ENCODE measurements around the gene RCAN1.
"Not testable (repeated sequence)": the region's sequence is repeated elsewhere in the genome, so short reads cannot be mapped to it uniquely, and the experiment has no call there.

RCAN1 gene

GRCh38 chr21:34576041-34576511 is 38.8 kb downstream of the RCAN1 start:
- TF ChIP-seq TAF1 (IDR thresholded peaks at IDR 0.05; ENCODE audit: borderline replicate concordance, low read depth, low read length) (no peak), POLR2AphosphoS5 (IDR thresholded peaks at IDR 0.05; ENCODE audit: low read depth, low read length) (no peak), POLR2A (IDR thresholded peaks at IDR 0.05; ENCODE audit: low read depth, low read length) (no peak)
- FAIRE-seq, result no peak

GRCh38 chr21:34574601-34575529 is 40.0 kb downstream of the RCAN1 start:
- DNase-seq (ENCODE audit: insufficient read length) (no peak), FAIRE-seq (no peak)
- no peak for TF ChIP-seq TAF1 (IDR thresholded peaks at IDR 0.05; ENCODE audit: borderline replicate concordance, low read depth, low read length)
- no peak for TF ChIP-seq POLR2AphosphoS5 (IDR thresholded peaks at IDR 0.05; ENCODE audit: low read depth, low read length)
- TF ChIP-seq POLR2A (IDR thresholded peaks at IDR 0.05; ENCODE audit: low read depth, low read length), result no peak

More at GRCh38 chr21:34576041-34576511, 38.8 kb downstream of the RCAN1 start:
- DNase-seq (ENCODE audit: insufficient read length), result no peak

DNA sequence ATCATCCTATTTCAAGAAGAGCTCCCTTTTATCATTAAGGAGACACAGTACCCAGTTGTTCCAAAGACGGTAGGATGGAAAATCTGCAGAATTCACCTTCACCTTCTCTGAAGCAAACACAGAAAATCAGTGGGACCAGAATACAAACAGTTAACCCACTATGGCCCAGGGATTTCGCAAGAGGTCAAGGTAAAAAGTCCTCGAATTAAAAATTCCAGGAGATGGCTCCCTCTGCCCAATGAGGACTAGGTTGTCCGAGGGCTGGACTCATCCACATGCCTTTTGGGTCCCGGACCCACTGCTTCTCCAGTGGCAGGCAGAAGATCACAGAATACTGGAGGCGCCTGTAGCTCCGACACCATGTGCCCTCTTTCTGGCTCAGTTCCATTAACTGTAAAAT is 42.9 kb downstream of the RCAN1 start:
- DNase-seq (ENCODE audit: insufficient read length) (no peak), FAIRE-seq (no peak)
- TF ChIP-seq TAF1 (IDR thresholded peaks at IDR 0.05; ENCODE audit: borderline replicate concordance, low read depth, low read length) (no peak), POLR2A (IDR thresholded peaks at IDR 0.05; ENCODE audit: low read depth, low read length) (no peak), POLR2AphosphoS5 (IDR thresholded peaks at IDR 0.05; ENCODE audit: low read depth, low read length) (no peak)

DNA sequence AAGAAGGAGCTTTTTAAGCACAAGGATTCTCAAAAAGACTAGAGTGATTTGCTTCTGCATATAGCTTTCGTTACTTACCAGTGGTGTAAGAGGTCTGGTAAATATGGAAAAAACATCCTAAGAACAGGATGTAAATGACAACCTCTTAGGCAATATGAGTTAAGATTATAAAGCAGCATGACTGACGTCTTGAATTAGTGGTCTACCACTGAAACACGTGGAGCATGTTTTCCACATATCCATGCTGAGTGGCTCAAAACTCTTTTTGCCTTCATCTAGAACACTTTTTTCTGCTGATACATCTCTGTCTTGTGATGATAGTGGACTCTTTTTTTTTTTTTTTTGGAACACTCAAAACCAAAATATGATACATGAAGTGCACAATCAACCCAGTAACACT is 44.6 kb downstream of the RCAN1 start:
- DNase-seq (ENCODE audit: insufficient read length), result no peak
- no peak for FAIRE-seq
- TF ChIP-seq TAF1 (IDR thresholded peaks at IDR 0.05; ENCODE audit: borderline replicate concordance, low read depth, low read length) (no peak), POLR2A (IDR thresholded peaks at IDR 0.05; ENCODE audit: low read depth, low read length) (no peak), POLR2AphosphoS5 (IDR thresholded peaks at IDR 0.05; ENCODE audit: low read depth, low read length) (no peak)

DNA sequence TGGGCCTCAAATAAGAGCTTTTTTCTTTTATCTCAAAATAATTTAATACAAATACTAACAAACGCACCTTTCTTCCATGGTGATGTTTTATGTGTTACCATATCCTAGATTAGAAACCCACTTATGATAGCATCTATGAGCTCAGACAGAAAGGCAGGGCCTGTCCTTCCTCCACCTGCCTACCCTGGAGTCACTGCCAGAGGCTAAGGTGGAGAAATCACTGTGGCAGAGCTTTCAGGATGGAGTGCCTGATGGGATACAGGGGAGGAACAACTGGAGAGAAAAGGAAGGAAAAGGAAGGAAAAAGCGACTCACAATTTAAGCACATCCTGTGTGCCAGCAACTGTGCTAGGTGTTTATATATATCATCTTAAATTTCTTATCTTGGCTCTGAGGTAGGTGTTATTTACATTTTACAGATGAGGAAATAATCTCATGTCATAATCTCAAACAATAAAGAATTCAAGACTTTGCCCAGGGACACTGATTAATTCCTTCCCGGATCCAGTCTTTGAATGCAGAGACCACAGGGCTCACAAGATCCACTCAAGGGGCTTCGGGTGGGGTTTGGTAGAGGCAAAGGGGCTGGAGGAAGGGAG is 45.4 kb downstream of the RCAN1 start:
- DNase-seq (ENCODE audit: insufficient read length), result no peak
- no peak for FAIRE-seq
- TF ChIP-seq POLR2A (IDR thresholded peaks at IDR 0.05; ENCODE audit: low read depth, low read length), result no peak
- TF ChIP-seq TAF1 (IDR thresholded peaks at IDR 0.05; ENCODE audit: borderline replicate concordance, low read depth, low read length), result no peak
- no peak for TF ChIP-seq POLR2AphosphoS5 (IDR thresholded peaks at IDR 0.05; ENCODE audit: low read depth, low read length)

GRCh38 chr21:34568801-34569200 is 46.1 kb downstream of the RCAN1 start:
- FAIRE-seq; DNase-seq (ENCODE audit: insufficient read length): not testable (repeated sequence)

DNA sequence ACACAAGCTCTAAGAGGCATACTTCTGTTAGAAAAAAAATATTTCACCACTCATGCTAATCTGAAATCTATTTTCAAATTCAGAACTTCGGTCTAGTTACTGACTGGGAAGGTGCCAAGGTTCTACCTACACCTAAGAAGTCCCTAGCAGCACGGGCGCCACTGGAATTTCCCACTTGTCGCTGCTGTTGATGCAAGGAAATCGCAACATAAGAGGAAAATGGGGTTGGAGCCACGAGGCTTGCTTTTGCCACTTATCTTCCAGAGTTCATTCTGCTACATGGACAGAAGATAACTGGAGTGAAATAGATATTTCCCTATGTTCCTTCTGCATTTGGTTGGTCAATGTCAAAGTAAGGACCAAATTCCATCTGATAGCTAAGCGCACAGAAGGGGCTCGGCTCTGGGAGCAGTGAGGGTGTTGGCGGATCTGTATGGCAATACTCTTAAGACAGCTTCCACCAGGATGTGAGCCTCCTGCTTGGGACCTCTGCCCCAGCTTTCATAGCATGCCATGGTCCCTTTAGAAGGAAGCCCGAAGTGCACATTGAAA is 47.2 kb downstream of the RCAN1 start:
- no peak for FAIRE-seq
- no peak for DNase-seq (ENCODE audit: insufficient read length)
- TF ChIP-seq TAF1 (IDR thresholded peaks at IDR 0.05; ENCODE audit: borderline replicate concordance, low read depth, low read length), result no peak

DNA sequence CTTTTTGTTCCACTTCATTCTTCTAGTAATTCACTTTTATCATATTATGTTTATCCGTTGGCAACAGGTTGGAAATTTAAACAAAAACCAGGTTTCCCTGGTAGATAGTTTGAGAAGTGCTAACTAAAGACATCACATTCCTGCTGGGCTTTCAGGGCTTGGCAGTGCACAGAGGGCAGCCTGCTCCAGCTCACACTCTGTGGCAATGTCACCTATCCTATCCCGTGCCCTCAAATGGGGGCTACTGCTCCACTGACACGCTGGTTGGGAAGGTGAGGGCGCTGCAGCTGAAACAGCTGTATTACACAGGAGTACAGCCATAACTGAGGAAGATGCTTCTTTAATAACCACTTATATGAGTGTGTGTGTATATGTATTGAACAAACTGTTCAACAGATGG is 49.7 kb downstream of the RCAN1 start:
- no peak for FAIRE-seq
- no peak for TF ChIP-seq TAF1 (IDR thresholded peaks at IDR 0.05; ENCODE audit: borderline replicate concordance, low read depth, low read length)
- TF ChIP-seq POLR2A (IDR thresholded peaks at IDR 0.05; ENCODE audit: low read depth, low read length), result no peak
- no peak for TF ChIP-seq POLR2AphosphoS5 (IDR thresholded peaks at IDR 0.05; ENCODE audit: low read depth, low read length)
- no peak for DNase-seq (ENCODE audit: insufficient read length)

- not testable (repeated sequence) for DNase-seq (ENCODE audit: insufficient read length); FAIRE-seq
Observed at GRCh38 chr21:34563370-34563769, 51.5 kb downstream of the RCAN1 start.

DNA sequence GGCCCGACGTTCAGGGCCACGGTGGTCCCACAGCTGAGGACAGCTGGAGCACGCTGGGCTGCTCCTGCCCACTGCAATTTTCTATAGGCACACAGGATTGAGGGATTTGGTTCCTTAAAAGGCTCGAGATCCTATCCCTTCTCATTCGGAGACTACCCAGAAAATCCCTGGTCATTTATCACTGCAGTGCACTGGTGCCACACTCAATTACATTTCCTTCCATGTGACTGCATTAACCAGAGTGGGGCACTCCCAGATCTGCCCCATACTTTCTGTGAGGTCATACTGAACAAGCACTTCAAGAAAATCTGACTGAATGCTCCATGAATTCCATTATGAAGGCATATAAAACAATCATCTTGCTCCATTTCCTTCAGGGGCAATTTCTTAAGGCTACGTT is 53.1 kb downstream of the RCAN1 start:
- DNase-seq (ENCODE audit: insufficient read length) (no peak), FAIRE-seq (no peak)
- no peak for TF ChIP-seq TAF1 (IDR thresholded peaks at IDR 0.05; ENCODE audit: borderline replicate concordance, low read depth, low read length)
- TF ChIP-seq POLR2A (IDR thresholded peaks at IDR 0.05; ENCODE audit: low read depth, low read length), result no peak
- TF ChIP-seq POLR2AphosphoS5 (IDR thresholded peaks at IDR 0.05; ENCODE audit: low read depth, low read length), result no peak

DNA sequence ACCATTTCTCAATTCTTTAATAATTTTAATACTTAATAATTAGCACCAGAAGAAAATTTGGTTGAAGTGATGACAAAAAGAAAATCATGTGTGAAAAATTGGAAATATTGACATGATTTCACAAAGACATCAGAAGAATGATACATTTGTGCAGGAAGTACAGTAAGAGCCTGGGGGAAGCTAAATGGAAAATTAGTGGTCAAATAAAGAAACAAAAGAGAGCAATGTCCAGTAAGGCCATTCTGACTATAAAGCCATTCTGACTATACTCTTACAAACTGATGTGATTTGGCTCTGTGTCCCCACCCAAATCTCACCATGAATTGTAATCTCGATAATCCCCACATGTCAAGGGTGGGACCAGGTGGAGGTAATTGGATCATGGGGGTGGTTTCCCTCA is 54.3 kb downstream of the RCAN1 start:
- FAIRE-seq (no peak), DNase-seq (ENCODE audit: insufficient read length) (no peak)
- TF ChIP-seq POLR2AphosphoS5 (IDR thresholded peaks at IDR 0.05; ENCODE audit: low read depth, low read length) (no peak), TAF1 (IDR thresholded peaks at IDR 0.05; ENCODE audit: borderline replicate concordance, low read depth, low read length) (no peak)

- TF ChIP-seq TAF1 (IDR thresholded peaks at IDR 0.05; ENCODE audit: borderline replicate concordance, low read depth, low read length) (no peak), POLR2AphosphoS5 (IDR thresholded peaks at IDR 0.05; ENCODE audit: low read depth, low read length) (no peak), POLR2A (IDR thresholded peaks at IDR 0.05; ENCODE audit: low read depth, low read length) (no peak)
- DNase-seq (ENCODE audit: insufficient read length) (no peak), FAIRE-seq (no peak)
Observed at GRCh38 chr21:34560021-34560420, 54.9 kb downstream of the RCAN1 start.
